ENCODE measurements around the gene MORN1. TPM values are rescaled to one million over a fixed set of nuclear protein-coding genes. Genes with fewer than 3 reads are reported as not detected.
A peak's percentile ranks its signal among the peaks of the same experiment; 100 is the strongest.

MORN1 gene
- total and polyA plus RNA-seq, 9 of the 15 experiments (the other 6 are each of a cell fraction or from before 2014, with no cell fraction given) = 0.24 to 9.3 (median 4.2) TPM

DNA sequence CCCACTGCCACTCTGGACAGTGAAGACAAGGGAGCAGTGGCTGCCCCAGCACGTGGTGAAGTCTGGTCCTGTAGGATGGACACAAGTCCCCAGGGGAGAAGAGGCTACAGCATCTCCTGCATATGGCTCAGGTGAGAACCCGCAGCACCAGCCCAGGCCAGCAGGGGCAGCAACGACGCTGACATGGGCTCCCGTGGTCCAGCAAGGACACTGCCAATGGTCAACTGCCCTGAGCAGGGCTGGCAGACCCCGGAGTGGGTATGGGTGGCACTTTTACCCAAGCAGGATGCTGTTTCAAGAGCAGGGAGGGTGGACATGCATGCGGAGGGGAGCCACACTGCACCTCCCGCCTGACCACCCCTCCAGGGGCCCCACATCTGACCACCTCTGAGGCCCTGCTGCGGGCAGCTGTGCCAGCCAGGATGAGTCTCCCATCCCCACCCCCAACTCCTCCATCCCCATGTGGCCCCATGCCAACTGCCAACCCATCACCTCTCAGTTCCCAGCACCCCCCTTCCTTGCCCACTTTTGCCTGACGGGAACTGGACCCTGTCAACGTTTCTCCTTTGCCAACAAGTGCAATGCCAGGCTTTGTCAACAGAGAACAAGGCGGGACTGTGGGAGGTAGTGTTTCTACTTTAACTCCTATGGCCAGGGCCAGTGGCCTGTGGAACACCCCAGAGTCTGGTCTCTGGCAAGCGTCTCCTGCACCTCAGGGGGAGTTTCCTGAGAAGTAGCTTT lies 8.6 kb downstream of the MORN1 start:
- Histone ChIP-seq H3K4me1 (replicated peaks in 1 of 2; ENCODE audit: control insufficient read depth in 2 of 2, insufficient read depth in 2 of 2, low read length in 2 of 2) (peaks cover 0 to 46% of the 10 kb centered on the region in 2 experiments; a peak in 2 of 5 replicates), H3K27me3 (ENCODE audit: control insufficient read depth in 2 of 2, insufficient read depth in 2 of 2, low read length in 2 of 2) (peaks cover 11 to 39% of the 10 kb centered on the region in 2 experiments; a peak in 4 of 5 replicates), H2AFZ (ENCODE audit: low read depth, low read length) (no peak overlapping the region), H3K4me3 (no peak overlapping the region), H3K79me2 (ENCODE audit: control insufficient read depth, insufficient read depth, low read length) (no peaks in the 10 kb centered on the region), H3K36me3 (ENCODE audit: control insufficient read depth, insufficient read depth, low read length) (no peaks in the 10 kb centered on the region; the same call in 2 of the 3 replicates), H3K9me1 (ENCODE audit: control insufficient read depth, insufficient read depth, low read length) (no peaks in the 10 kb centered on the region), H3K4me2 (ENCODE audit: insufficient read depth, low read length) (no peak overlapping the region), H4K20me1 (replicated peaks; ENCODE audit: control insufficient read depth, insufficient read depth, low read length) (peaks cover 22% of the 10 kb centered on the region), H3K27ac (ENCODE audit: extremely low read depth, low read depth, low read length) (no peak overlapping the region), H3K9me3 (replicated peaks; ENCODE audit: control insufficient read depth, insufficient read depth, low read depth, low read length) (no peaks in the 10 kb centered on the region), H3K9ac (ENCODE audit: insufficient read depth in 1 of 2, low read depth in 2 of 2, low read length in 2 of 2) (no peak overlapping the region)
- DNase-seq (ENCODE audit: extremely low read depth in 1 of 4, low spot score in 3 of 4) (peak; percentile 60 to 73 (median 65)), FAIRE-seq (peak; percentile 82), ATAC-seq (peak; percentile 78)
- in situ Hi-C loops (cut with MboI) (no loop called here), intact Hi-C loops (cut with micrococcal nuclease) (no loop called here)
- ChIA-PET POLR2A (interaction anchor here (0.6 to 1.9 kb wide), 4 partner anchors 187 to 366 kb away, joined by 3 to 8 read pairs (median 3); partner anchors contain the start of gene FAAP20), CTCF (ENCODE audit: low intra/inter-chr PET ratio) (interaction anchor here (1.7 to 2.9 kb wide), 3 partner anchors 187 to 251 kb away, joined by 7 to 44 read pairs (median 13); partner anchors contain the start of gene FAAP20)
- WGBS (ENCODE audit: insufficient coverage, low coverage, missing lambda C conversion rate) = 11% methylated on average over 13 of the region's 13 CpGs
- BruUV-seq (replicated peaks) = no TSS peak
- TF ChIP-seq FOXJ3 (CRISPR knock-in tag; IDR thresholded peaks at IDR 0.05) = no peak
- TF ChIP-seq CREM (IDR thresholded peaks at IDR 0.05; ENCODE audit: low read depth) = peak; percentile 33; the same call in 1 of the 2 replicates
- TF ChIP-seq GTF2A2 (tag; IDR thresholded peaks at IDR 0.05) = no peak
- no peak for TF ChIP-seq ZNF311 (CRISPR knock-in tag; IDR thresholded peaks at IDR 0.05)
- no peak for TF ChIP-seq RFX5 (IDR thresholded peaks at IDR 0.05; ENCODE audit: low read depth, low read length)
- TF ChIP-seq ZNF766 (CRISPR knock-in tag; conservative IDR thresholded peaks at IDR 0.05) = no peak
- TF ChIP-seq HDAC1 (IDR thresholded peaks at IDR 0.05) = no peak
- TF ChIP-seq, protein P1, sequence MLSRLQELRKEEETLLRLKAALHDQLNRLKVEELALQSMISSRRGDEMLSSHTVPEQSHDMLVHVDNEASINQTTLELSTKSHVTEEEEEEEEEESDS (CRISPR knock-in tag; IDR thresholded peaks at IDR 0.05) = no peak
- no peak for TF ChIP-seq ZNF324 (CRISPR knock-in tag; IDR thresholded peaks at IDR 0.05)
- no peak for TF ChIP-seq MEIS2 (IDR thresholded peaks at IDR 0.05; ENCODE audit: partially characterized antibody)
- peak; percentile 35 for TF ChIP-seq SMC3 (conservative IDR thresholded peaks at IDR 0.05; ENCODE audit: insufficient read depth, low read depth, low read length)
- TF ChIP-seq POLR2G (IDR thresholded peaks at IDR 0.05; ENCODE audit: low read depth, low read length) = peak; percentile 48
- no peak for TF ChIP-seq TAF1 (IDR thresholded peaks at IDR 0.05; ENCODE audit: control insufficient read depth, extremely low read depth, insufficient read depth, low read length, severe bottlenecking)
- TF ChIP-seq, protein P2, sequence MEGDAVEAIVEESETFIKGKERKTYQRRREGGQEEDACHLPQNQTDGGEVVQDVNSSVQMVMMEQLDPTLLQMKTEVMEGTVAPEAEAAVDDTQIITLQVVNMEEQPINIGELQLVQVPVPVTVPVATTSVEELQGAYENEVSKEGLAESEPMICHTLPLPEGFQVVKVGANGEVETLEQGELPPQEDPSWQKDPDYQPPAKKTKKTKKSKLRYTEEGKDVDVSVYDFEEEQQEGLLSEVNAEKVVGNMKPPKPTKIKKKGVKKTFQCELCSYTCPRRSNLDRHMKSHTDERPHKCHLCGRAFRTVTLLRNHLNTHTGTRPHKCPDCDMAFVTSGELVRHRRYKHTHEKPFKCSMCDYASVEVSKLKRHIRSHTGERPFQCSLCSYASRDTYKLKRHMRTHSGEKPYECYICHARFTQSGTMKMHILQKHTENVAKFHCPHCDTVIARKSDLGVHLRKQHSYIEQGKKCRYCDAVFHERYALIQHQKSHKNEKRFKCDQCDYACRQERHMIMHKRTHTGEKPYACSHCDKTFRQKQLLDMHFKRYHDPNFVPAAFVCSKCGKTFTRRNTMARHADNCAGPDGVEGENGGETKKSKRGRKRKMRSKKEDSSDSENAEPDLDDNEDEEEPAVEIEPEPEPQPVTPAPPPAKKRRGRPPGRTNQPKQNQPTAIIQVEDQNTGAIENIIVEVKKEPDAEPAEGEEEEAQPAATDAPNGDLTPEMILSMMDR (IDR thresholded peaks at IDR 0.05 in 2 of 3, conservative IDR thresholded peaks at IDR 0.05 in 1 of 3; ENCODE audit: insufficient read depth in 2 of 3, low read depth in 1 of 3, low read length in 3 of 3) = peak; percentile 61 to 65 (median 62)
- peak; percentile 35; the same call in 1 of the 2 replicates for TF ChIP-seq USF1 (CRISPR knock-in tag; IDR thresholded peaks at IDR 0.05)
- no peak for TF ChIP-seq CBFB (CRISPR knock-in tag; IDR thresholded peaks at IDR 0.05)
- no peak for TF ChIP-seq TCFL5 (CRISPR knock-in tag; conservative IDR thresholded peaks at IDR 0.05)
- no peak for TF ChIP-seq MTA2 (IDR thresholded peaks at IDR 0.05; ENCODE audit: low read depth)
- no peak for TF ChIP-seq RBM25 (IDR thresholded peaks at IDR 0.05; ENCODE audit: low read depth, low read length, severe bottlenecking)
- no peak for TF ChIP-seq FOS (IDR thresholded peaks at IDR 0.05; ENCODE audit: extremely low read depth, insufficient read length)
- no peak for TF ChIP-seq GATAD2A (IDR thresholded peaks at IDR 0.05)

Measured in K562 (cell line).